ENCODE data around the gene FARP1.

Gene FARP1

GRCh38 chr13:98495627-98496478 is 353.0 kb downstream of the FARP1 start:
- in situ Hi-C loops (cut with HindIII; ENCODE audit: low sequenced_read_pairs): no loop called here
- no peak overlapping the region for H3K4me3 ChIP-seq (ENCODE audit: low read depth, low read length)
- DNase-seq (ENCODE audit: low read depth): no peak
- TF ChIP-seq CTCF (IDR thresholded peaks at IDR 0.05; ENCODE audit: low read depth, low read length, missing control alignments): no peak

- H3K4me3 ChIP-seq (ENCODE audit: low read depth, low read length): no peak overlapping the region
- no peak for TF ChIP-seq CTCF (IDR thresholded peaks at IDR 0.05; ENCODE audit: low read depth, low read length, missing control alignments)
- no peak for DNase-seq (ENCODE audit: low read depth)
- in situ Hi-C loops (cut with HindIII; ENCODE audit: low sequenced_read_pairs): no loop called here
Observed at GRCh38 chr13:98496479-98496791, 353.5 kb downstream of the FARP1 start.

- in situ Hi-C loops (cut with HindIII; ENCODE audit: low sequenced_read_pairs): no loop called here
- no peak for DNase-seq (ENCODE audit: low read depth)
- no peak overlapping the region for H3K4me3 ChIP-seq (ENCODE audit: low read depth, low read length)
- no peak for TF ChIP-seq CTCF (IDR thresholded peaks at IDR 0.05; ENCODE audit: low read depth, low read length, missing control alignments)
Observed at GRCh38 chr13:98496966-98497365, 354.1 kb downstream of the FARP1 start.

- in situ Hi-C loops (cut with HindIII; ENCODE audit: low sequenced_read_pairs): no loop called here
- TF ChIP-seq CTCF (IDR thresholded peaks at IDR 0.05; ENCODE audit: low read depth, low read length, missing control alignments): no peak
- no peak overlapping the region for H3K4me3 ChIP-seq (ENCODE audit: low read depth, low read length)
- DNase-seq (ENCODE audit: low read depth): no peak
Observed at GRCh38 chr13:98500963-98501421, 358.1 kb downstream of the FARP1 start.

GRCh38 chr13:98503175-98504028 is 360.5 kb downstream of the FARP1 start:
- H3K4me3 ChIP-seq (ENCODE audit: low read depth, low read length): no peak overlapping the region
- in situ Hi-C loops (cut with HindIII; ENCODE audit: low sequenced_read_pairs): no loop called here
- TF ChIP-seq CTCF (IDR thresholded peaks at IDR 0.05; ENCODE audit: low read depth, low read length, missing control alignments): no peak

GRCh38 chr13:98504029-98504351 is 361.1 kb downstream of the FARP1 start:
- no peak overlapping the region for H3K4me3 ChIP-seq (ENCODE audit: low read depth, low read length)
- DNase-seq (ENCODE audit: low read depth): no peak
- no peak for TF ChIP-seq CTCF (IDR thresholded peaks at IDR 0.05; ENCODE audit: low read depth, low read length, missing control alignments)
- in situ Hi-C loops (cut with HindIII; ENCODE audit: low sequenced_read_pairs): no loop called here

More at GRCh38 chr13:98503175-98504028, 360.5 kb downstream of the FARP1 start:
- no peak for DNase-seq (ENCODE audit: low read depth)
